Measurements from ENCODE around the gene PGLYRP2. TPM values are rescaled to one million over a fixed set of nuclear protein-coding genes. Genes with fewer than 3 reads are reported as not detected.

PGLYRP2 gene
- total and polyA plus RNA-seq, 2 experiments from 2014 or later: not detected

DNA sequence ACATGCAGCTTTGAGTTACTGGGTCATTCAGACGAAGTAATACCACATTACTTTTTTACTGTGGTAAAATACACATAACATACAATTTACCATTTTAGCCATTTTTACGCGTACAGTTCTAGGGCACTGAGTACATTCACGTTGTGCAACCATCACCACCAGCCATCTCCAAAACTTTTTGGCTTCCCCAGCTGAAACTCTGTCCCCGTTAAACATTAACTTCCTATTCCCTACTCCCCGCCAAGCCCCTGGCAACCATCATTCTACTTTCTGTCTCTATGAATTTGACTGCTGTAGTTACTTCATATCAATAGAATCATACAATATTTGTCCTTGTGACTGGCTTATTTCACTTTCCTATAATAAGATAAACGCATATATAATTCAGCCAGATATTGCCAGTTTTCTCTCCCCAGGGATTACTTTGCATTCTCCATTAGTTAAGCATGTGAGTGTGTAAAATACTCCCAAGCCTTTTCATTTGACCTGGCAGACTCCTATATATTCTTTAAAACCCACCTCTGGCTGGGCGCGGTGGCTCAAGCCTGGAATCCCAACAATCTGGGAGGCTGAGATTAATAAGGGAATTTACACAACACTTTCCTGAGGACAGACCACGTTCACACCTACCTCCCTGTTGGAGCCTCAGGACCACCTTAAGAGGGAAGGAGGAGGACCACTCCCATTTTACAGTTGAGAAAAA, 19.0 kb upstream of the PGLYRP2 start:
- DNase-seq (ENCODE audit: low spot score): no peak
- no peak overlapping the region for H2AFZ ChIP-seq
- H3K4me1 ChIP-seq (ENCODE audit: insufficient read depth): no peaks in the 10 kb centered on the region
- H3K4me3 ChIP-seq: no peak overlapping the region
- no peaks in the 10 kb centered on the region for H3K79me2 ChIP-seq
- 71% methylated on average over 10 of the region's 10 CpGs for WGBS (ENCODE audit: low lambda C conversion rate, missing lambda C conversion rate)
- no peaks in the 10 kb centered on the region for H3K27me3 ChIP-seq
- no peak overlapping the region for H3K4me2 ChIP-seq
- no peaks in the 10 kb centered on the region for H4K20me1 ChIP-seq (ENCODE audit: insufficient read depth, poor library complexity, severe bottlenecking)
- TF ChIP-seq, protein P1, sequence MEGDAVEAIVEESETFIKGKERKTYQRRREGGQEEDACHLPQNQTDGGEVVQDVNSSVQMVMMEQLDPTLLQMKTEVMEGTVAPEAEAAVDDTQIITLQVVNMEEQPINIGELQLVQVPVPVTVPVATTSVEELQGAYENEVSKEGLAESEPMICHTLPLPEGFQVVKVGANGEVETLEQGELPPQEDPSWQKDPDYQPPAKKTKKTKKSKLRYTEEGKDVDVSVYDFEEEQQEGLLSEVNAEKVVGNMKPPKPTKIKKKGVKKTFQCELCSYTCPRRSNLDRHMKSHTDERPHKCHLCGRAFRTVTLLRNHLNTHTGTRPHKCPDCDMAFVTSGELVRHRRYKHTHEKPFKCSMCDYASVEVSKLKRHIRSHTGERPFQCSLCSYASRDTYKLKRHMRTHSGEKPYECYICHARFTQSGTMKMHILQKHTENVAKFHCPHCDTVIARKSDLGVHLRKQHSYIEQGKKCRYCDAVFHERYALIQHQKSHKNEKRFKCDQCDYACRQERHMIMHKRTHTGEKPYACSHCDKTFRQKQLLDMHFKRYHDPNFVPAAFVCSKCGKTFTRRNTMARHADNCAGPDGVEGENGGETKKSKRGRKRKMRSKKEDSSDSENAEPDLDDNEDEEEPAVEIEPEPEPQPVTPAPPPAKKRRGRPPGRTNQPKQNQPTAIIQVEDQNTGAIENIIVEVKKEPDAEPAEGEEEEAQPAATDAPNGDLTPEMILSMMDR (IDR thresholded peaks at IDR 0.05; ENCODE audit: poor library complexity): no peak
- TF ChIP-seq EZH2 (IDR thresholded peaks at IDR 0.05; ENCODE audit: borderline replicate concordance): no peak
- TF ChIP-seq EZH2phosphoT487 (IDR thresholded peaks at IDR 0.05; ENCODE audit: low read depth, severe bottlenecking, unreplicated experiment): no peak
- no peak overlapping the region for H3K27ac ChIP-seq
- H3K9me2 ChIP-seq (replicated peaks; ENCODE audit: insufficient read depth): no peaks in the 10 kb centered on the region
- no peaks in the 10 kb centered on the region for H3K9me3 ChIP-seq (ENCODE audit: low read depth)
- H3K36me3 ChIP-seq (replicated peaks; ENCODE audit: insufficient read depth, low read depth): no peaks in the 10 kb centered on the region

DNA sequence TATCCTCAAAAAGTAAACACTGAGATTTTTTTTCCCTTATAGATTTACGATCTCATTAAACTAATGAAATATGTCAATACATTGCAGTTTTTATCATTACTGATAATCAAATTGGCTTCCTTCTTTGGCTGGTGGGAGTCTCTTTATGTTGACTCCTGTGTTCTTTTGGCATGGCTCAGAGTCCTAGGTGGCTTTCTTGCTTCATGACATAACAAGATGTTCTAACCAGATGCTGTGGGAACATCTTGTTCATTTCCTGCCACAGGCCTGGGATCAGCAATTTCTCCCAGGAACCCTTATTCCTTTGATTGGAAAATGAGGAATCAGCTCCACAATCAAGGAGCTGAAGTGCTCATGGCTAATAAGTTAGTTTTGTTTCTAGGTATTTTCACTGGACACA, 15.8 kb upstream of the PGLYRP2 start:
- H3K79me2 ChIP-seq: no peaks in the 10 kb centered on the region
- H4K20me1 ChIP-seq (ENCODE audit: insufficient read depth, poor library complexity, severe bottlenecking): no peaks in the 10 kb centered on the region
- H3K4me2 ChIP-seq: no peak overlapping the region
- H3K27ac ChIP-seq: no peak overlapping the region
- 100% methylated on average over 1 of the region's 1 CpG for WGBS (ENCODE audit: low lambda C conversion rate, missing lambda C conversion rate)
- no peaks in the 10 kb centered on the region for H3K27me3 ChIP-seq
- no peak overlapping the region for H3K4me3 ChIP-seq
- H3K9me3 ChIP-seq (ENCODE audit: low read depth): no peaks in the 10 kb centered on the region
- H3K4me1 ChIP-seq (ENCODE audit: insufficient read depth): no peaks in the 10 kb centered on the region
- H3K36me3 ChIP-seq (replicated peaks; ENCODE audit: insufficient read depth, low read depth): no peaks in the 10 kb centered on the region
- H3K9me2 ChIP-seq (replicated peaks; ENCODE audit: insufficient read depth): no peaks in the 10 kb centered on the region
- DNase-seq (ENCODE audit: low spot score): no peak
- no peak overlapping the region for H2AFZ ChIP-seq
- TF ChIP-seq, protein P1 (IDR thresholded peaks at IDR 0.05; ENCODE audit: poor library complexity): no peak
- no peak for TF ChIP-seq EZH2 (IDR thresholded peaks at IDR 0.05; ENCODE audit: borderline replicate concordance)
- no peak for TF ChIP-seq EZH2phosphoT487 (IDR thresholded peaks at IDR 0.05; ENCODE audit: low read depth, severe bottlenecking, unreplicated experiment)

DNA sequence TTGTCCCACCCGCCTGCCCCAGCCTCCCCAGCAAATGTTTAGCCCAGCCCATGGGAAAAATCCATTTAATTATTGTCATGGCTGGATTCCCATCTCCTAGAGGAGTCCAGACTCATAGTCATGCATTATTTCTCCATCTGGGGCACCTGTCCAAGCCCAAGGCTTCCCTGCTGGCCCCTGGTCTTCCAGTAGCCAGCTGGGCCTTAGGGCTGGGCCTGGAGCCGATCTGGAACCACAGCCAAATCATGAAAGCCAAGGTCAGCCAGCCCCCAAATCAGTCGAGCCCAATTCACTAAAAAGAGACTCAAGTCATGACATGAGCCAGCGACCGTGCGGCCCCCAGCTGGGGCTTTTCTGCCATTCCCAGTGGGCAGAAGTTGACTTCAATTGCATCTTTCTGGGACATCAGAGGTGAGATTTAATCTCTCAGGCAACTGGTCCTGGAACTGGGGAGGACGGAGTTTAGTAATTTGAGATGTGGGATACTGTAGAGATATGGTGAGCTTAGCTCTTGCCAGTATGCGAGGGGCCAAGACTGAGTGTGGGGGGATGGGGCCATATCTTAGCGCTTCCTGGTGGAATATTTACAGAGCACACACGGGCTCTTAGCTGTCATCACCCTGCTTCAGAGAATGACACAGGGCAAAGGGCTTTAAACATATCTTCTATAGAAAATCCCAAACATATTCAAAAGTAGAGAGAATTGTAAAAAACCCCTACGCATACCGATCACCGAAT, 9.4 kb upstream of the PGLYRP2 start:
- 81% methylated on average over 13 of the region's 13 CpGs for WGBS (ENCODE audit: low lambda C conversion rate, missing lambda C conversion rate)
- no peaks in the 10 kb centered on the region for H3K4me1 ChIP-seq (ENCODE audit: insufficient read depth)
- H3K9me2 ChIP-seq (replicated peaks; ENCODE audit: insufficient read depth): no peaks in the 10 kb centered on the region
- no peaks in the 10 kb centered on the region for H4K20me1 ChIP-seq (ENCODE audit: insufficient read depth, poor library complexity, severe bottlenecking)
- H3K4me3 ChIP-seq: no peak overlapping the region
- DNase-seq (ENCODE audit: low spot score): no peak
- TF ChIP-seq, protein P1 (IDR thresholded peaks at IDR 0.05; ENCODE audit: poor library complexity): no peak
- TF ChIP-seq EZH2phosphoT487 (IDR thresholded peaks at IDR 0.05; ENCODE audit: low read depth, severe bottlenecking, unreplicated experiment) (no peak), EZH2 (IDR thresholded peaks at IDR 0.05; ENCODE audit: borderline replicate concordance) (no peak)
- no peaks in the 10 kb centered on the region for H3K79me2 ChIP-seq
- no peak overlapping the region for H3K27ac ChIP-seq
- no peaks in the 10 kb centered on the region for H3K27me3 ChIP-seq
- H3K36me3 ChIP-seq (replicated peaks; ENCODE audit: insufficient read depth, low read depth): no peaks in the 10 kb centered on the region
- H3K4me2 ChIP-seq: no peak overlapping the region
- no peaks in the 10 kb centered on the region for H3K9me3 ChIP-seq (ENCODE audit: low read depth)
- H2AFZ ChIP-seq: no peak overlapping the region

All from hepatocyte (in vitro differentiated cells).